SK-N-SH (cell line): ENCODE results near the gene COL28A1.
A peak's percentile ranks its signal among the peaks of the same experiment; 100 is the strongest.

Source experiments
- ELF1 ChIP-seq: IDR thresholded peaks from 2 replicates; pipeline ENCODE4 v1.4.0; 2012
- EP300 ChIP-seq, 2 experiments: IDR thresholded peaks; 2 replicates each; pipeline versions ENCODE4 v1.4.0 to v1.6.1; 2012; ENCODE audit warnings: borderline replicate concordance in 1 of 2, low read depth in 1 of 2, low read length in 1 of 2
- EZH2phosphoT487 ChIP-seq: fragments of 200-600 bp; sonication (generic); IDR thresholded peaks from 2 replicates; pipeline ENCODE4 v1.6.1; 2017; ENCODE audit warnings: low read depth, mixed run types, mild to moderate bottlenecking, antibody characterized with exemption, moderate library complexity, borderline replicate concordance
- MXI1 ChIP-seq: IDR thresholded peaks from 2 replicates; pipeline ENCODE4 v1.6.1; 2012; ENCODE audit warnings: mild to moderate bottlenecking, low read depth, low read length, improper control_type of control experiment
- PBX3 ChIP-seq: IDR thresholded peaks from 2 replicates; pipeline ENCODE4; 2012
- POLR2AphosphoS5 ChIP-seq: IDR thresholded peaks from 2 replicates; pipeline ENCODE4 v1.6.1; 2012; ENCODE audit warnings: low read depth, low read length
- RAD21 ChIP-seq: IDR thresholded peaks from 2 replicates; pipeline ENCODE4 v1.6.1; 2012; ENCODE audit warnings: mild to moderate bottlenecking, low read length
- TCF12 ChIP-seq: IDR thresholded peaks from 2 replicates; pipeline ENCODE4 v1.4.0; 2012
- TEAD4 ChIP-seq: IDR thresholded peaks from 2 replicates; pipeline ENCODE4 v1.4.0; 2012; ENCODE audit warnings: mild to moderate bottlenecking, borderline replicate concordance; ENCODE audit not compliant: insufficient read depth
- YY1 ChIP-seq: IDR thresholded peaks from 2 replicates; pipeline ENCODE4 v1.4.0; 2012; ENCODE audit warnings: low read depth, mild to moderate bottlenecking
- TF ChIP-seq, protein P1 (sequence below): fragments of 200-600 bp; sonication (generic); IDR thresholded peaks from 2 replicates; pipeline ENCODE4 v1.6.1; 2017; ENCODE audit warnings: antibody characterized with exemption, mild to moderate bottlenecking, moderate library complexity
- TF ChIP-seq, protein P2 (sequence below): fragments of 150-350 bp; IDR thresholded peaks from 2 replicates; pipeline ENCODE4 v1.6.1; 2017; ENCODE audit warnings: antibody characterized with exemption, low read length, low read depth, borderline replicate concordance

- peak in 1 of 2 experiments; percentile 41; a peak in 1 of 4 replicates for TF ChIP-seq EP300 (IDR thresholded peaks at IDR 0.05; ENCODE audit: borderline replicate concordance in 1 of 2, low read depth in 1 of 2, low read length in 1 of 2)
- TF ChIP-seq MXI1, result no peak
- no peak for TF ChIP-seq EZH2phosphoT487
- 0 out of 2 replicates have a peak, but pooled peaks have one; percentile 19 for TF ChIP-seq POLR2AphosphoS5
- TF ChIP-seq, protein P1, sequence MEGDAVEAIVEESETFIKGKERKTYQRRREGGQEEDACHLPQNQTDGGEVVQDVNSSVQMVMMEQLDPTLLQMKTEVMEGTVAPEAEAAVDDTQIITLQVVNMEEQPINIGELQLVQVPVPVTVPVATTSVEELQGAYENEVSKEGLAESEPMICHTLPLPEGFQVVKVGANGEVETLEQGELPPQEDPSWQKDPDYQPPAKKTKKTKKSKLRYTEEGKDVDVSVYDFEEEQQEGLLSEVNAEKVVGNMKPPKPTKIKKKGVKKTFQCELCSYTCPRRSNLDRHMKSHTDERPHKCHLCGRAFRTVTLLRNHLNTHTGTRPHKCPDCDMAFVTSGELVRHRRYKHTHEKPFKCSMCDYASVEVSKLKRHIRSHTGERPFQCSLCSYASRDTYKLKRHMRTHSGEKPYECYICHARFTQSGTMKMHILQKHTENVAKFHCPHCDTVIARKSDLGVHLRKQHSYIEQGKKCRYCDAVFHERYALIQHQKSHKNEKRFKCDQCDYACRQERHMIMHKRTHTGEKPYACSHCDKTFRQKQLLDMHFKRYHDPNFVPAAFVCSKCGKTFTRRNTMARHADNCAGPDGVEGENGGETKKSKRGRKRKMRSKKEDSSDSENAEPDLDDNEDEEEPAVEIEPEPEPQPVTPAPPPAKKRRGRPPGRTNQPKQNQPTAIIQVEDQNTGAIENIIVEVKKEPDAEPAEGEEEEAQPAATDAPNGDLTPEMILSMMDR, result no peak
- TF ChIP-seq TEAD4, result no peak
- TF ChIP-seq, protein P2, sequence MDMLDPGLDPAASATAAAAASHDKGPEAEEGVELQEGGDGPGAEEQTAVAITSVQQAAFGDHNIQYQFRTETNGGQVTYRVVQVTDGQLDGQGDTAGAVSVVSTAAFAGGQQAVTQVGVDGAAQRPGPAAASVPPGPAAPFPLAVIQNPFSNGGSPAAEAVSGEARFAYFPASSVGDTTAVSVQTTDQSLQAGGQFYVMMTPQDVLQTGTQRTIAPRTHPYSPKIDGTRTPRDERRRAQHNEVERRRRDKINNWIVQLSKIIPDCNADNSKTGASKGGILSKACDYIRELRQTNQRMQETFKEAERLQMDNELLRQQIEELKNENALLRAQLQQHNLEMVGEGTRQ, result no peak
- TF ChIP-seq PBX3, result no peak
- TF ChIP-seq ELF1, result no peak
- no peak for TF ChIP-seq RAD21
- TF ChIP-seq YY1, result no peak
- TF ChIP-seq TCF12, result peak; percentile 59
Observed at GRCh38 chr7:7428806-7429205, 106.9 kb downstream of the COL28A1 start.
